Brain microvascular endothelial cell (primary cell): ENCODE measurements around the gene CAPN2.

Experiments used
- DNase-seq: peaks from one replicate; pipeline ENCODE4 v3.0.0-alpha.2; 2020
- H3K27ac ChIP-seq: fragments of 250-450 bp; sonication (Bioruptor Pico); 2 replicates; pipeline ENCODE4 v1.5.1; 2020; ENCODE audit warnings: mild to moderate bottlenecking, moderate library complexity
- H3K27me3 ChIP-seq: fragments of 250-450 bp; sonication (Bioruptor Pico); replicated peaks from 2 replicates; pipeline ENCODE4 v1.5.1; 2020; ENCODE audit warnings: mild to moderate bottlenecking
- H3K36me3 ChIP-seq: fragments of 250-450 bp; sonication (Bioruptor Pico); replicated peaks from 2 replicates; pipeline ENCODE4 v1.5.1; 2020; ENCODE audit warnings: mild to moderate bottlenecking
- H3K4me3 ChIP-seq: 2 replicates; pipeline ENCODE4 v1.5.1; 2011; ENCODE audit warnings: low read depth, mild to moderate bottlenecking, control low read depth, low read length, moderate library complexity
- CTCF ChIP-seq: IDR thresholded peaks from 2 replicates; pipeline ENCODE4 v1.5.1; 2011; ENCODE audit warnings: low read depth, mild to moderate bottlenecking, moderate library complexity, low read length, control low read depth, inconsistent platforms; ENCODE audit errors: missing control alignments
- in situ Hi-C: cut with HindIII; loops from 2 replicates; pipeline ENCODE4 v1.10.0; 2017; ENCODE audit warnings: low sequenced_read_pairs, low pct_ligation_motif_present

Gene CAPN2

GRCh38 chr1:223755432-223755792 is 43.1 kb downstream of the CAPN2 start:
- Histone ChIP-seq H3K27ac (no peak overlapping the region), H3K27me3 (no peaks in the 10 kb centered on the region), H3K4me3 (no peak overlapping the region), H3K36me3 (peaks cover 99% of the 10 kb centered on the region)
- in situ Hi-C loops: no loop called here
- DNase-seq: no peak
- TF ChIP-seq CTCF: no peak

GRCh38 chr1:223755992-223756775 is 43.8 kb downstream of the CAPN2 start:
- in situ Hi-C loops: no loop called here
- H3K4me3 ChIP-seq: no peak overlapping the region
- no peak for DNase-seq
- no peaks in the 10 kb centered on the region for H3K27me3 ChIP-seq
- no peak for TF ChIP-seq CTCF
- peaks cover 98% of the 10 kb centered on the region for H3K36me3 ChIP-seq
- H3K27ac ChIP-seq: no peak overlapping the region

DNA sequence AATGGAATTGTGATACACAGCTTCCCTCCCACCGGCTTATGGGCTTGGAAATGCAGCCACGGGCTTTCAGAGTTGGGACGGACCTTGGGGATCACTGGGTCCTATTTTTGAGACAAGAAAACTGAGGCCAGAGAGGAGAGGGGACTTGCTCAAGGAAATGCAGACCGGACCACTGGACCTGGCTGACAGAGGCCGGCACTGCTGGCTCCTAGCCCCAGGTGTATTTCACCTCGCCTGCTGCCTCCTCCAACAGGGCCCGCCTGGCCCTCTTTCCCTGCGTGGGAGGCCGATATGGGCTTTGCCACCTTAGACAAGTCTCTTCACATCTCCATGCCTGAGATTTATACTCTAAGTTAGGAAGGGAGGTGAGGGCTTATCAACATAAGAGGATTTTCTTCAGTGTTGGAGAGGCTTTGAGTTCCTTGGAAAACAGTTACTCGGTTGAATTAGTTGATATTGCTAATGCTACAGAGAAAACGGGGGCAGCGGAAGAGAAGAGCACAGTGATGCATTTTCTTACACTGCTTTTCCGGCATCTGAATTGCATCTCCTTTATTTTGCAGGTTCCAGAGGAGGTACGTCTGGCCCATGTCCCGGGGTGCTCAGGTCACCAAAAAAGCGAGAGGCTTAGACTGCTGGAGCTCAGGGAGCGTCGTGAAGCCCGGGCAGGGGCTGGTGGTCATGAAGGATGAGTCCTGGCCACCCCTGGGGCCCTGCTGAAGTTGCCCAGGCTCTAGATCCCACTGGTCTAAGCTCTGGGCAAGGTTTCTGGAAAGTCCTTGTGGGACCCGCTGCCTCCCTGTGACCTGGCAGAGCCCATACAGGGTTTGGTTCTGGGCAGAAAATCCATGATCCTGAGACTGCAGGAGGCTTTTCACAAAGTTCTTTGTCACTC is 44.7 kb downstream of the CAPN2 start:
- Histone ChIP-seq H3K4me3 (no peak overlapping the region), H3K27me3 (no peaks in the 10 kb centered on the region), H3K36me3 (peaks cover 95% of the 10 kb centered on the region), H3K27ac (no peak overlapping the region)
- DNase-seq: no peak
- no peak for TF ChIP-seq CTCF
- in situ Hi-C loops: no loop called here

DNA sequence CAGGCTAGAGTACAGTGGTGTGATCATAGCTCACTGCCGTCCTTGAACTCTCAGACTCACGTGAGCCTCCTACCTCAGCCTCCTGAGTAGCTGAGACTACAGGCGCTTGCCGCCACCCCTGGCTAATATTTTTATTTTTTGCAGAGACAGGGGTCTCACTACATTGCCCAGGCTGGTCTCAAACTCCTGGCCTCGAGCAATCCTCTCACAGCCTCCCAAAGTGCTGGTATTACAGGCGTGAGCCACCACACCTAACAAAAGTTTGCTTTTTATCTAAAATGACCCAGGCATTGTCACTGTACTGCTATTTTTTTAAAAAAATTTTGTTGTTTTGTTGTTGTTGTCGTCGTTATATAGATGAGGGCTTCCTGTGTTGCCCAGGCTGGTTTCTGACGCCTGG is 46.4 kb downstream of the CAPN2 start:
- Histone ChIP-seq H3K27ac (no peak overlapping the region), H3K4me3 (no peak overlapping the region), H3K36me3 (peaks cover 95% of the 10 kb centered on the region), H3K27me3 (no peaks in the 10 kb centered on the region)
- in situ Hi-C loops: no loop called here
- TF ChIP-seq CTCF: no peak
- DNase-seq: no peak

DNA sequence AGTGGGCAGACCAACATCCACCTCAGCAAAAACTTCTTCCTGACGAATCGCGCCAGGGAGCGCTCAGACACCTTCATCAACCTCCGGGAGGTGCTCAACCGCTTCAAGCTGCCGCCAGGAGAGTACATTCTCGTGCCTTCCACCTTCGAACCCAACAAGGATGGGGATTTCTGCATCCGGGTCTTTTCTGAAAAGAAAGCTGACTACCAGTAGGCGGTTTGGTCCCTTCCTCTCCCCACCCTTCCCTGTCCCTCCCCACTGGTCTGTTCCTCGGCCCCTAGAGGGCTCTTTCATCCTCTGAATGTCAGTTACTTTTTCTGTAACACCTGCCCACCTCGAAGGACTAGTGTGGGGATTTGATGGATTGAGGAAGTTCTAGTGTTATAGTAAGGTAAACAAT is 46.9 kb downstream of the CAPN2 start:
- in situ Hi-C loops: no loop called here
- H3K4me3 ChIP-seq: no peak overlapping the region
- no peaks in the 10 kb centered on the region for H3K27me3 ChIP-seq
- no peak for DNase-seq
- no peak overlapping the region for H3K27ac ChIP-seq
- H3K36me3 ChIP-seq: peaks cover 94% of the 10 kb centered on the region
- TF ChIP-seq CTCF: peak; percentile 39
